ENCODE data around the gene DRC1.

Gene DRC1

DNA sequence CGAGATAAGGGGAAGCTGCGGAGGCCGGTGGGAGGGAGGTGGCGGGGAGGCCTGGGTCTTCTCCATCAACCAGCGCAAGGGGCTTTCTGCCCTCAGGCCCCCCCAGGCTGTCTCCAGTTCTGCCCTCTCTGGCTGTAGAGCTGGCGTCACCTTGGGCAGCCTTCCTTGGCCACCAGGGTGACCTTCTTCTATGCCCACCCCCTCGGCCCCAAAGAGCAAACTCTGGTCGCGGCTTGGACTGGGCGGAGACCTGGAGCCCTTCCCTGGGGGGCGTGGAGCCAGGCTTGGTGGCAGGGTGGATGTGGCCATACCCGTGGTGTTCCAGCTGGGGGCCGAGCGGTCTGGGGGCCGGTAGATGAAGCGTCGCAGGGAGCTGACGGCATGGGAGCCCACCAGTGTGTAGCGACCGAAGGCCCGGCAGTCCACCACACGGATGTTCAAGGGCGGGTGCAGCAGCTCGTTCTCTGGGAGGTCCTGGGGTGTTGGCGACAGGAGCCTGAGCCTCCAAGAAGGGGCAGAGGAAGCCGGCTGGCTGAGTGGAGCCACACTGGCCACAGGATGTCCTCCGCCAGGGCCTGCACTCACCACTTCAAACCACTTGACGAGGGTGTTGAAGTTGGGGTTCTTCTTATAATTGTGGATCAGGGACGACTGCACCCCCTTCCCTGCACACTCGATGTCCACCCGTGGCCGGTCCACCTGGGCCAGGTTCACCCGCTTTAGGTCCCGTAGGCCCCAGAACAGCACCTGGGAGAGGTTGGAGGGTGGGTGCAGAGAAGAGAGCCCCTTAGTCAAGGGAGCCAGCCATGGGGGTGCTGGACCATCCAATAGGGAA lies 71.3 kb downstream of the DRC1 start:
- DNase-seq (ENCODE audit: low read depth, low spot score) = no peak
- no peaks in the 10 kb centered on the region for H3K36me3 ChIP-seq (ENCODE audit: insufficient read depth, low read length)
- TF ChIP-seq EZH2 (IDR thresholded peaks at IDR 0.05) (no peak), FOXP2 (optimal IDR thresholded peaks at IDR 0.05; ENCODE audit: control extremely low read depth, extremely low read length, insufficient read depth) (no peak), POLR2AphosphoS5 (IDR thresholded peaks at IDR 0.05; ENCODE audit: borderline replicate concordance, low read depth, low read length) (no peak)
- no peak overlapping the region for H3K4me3 ChIP-seq
- no peaks in the 10 kb centered on the region for H3K9me3 ChIP-seq (ENCODE audit: low read depth, low read length)
- H3K9ac ChIP-seq (ENCODE audit: insufficient read length) = no peak overlapping the region
- H3K27ac ChIP-seq = no peak overlapping the region

DNA sequence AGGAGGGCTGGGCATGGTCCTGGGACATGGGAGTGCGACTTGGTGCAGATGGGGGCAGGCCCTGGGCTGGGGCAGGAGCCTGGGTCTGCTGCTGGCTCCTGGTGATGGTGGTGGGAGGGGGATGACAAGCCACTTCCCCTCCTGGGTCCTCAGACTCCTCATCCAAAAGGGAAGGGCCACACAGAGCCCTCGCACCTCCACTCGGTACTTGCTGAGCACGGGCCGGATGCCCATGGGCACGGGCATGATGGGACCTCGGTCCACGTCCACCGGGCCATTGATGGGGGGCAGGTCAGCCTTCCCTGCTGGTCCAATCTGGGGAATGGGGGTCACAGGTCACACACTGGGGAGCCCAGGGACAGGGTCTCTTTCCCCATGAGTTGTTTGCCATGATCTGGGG lies 72.1 kb downstream of the DRC1 start:
- Histone ChIP-seq H3K27ac (no peak overlapping the region), H3K36me3 (ENCODE audit: insufficient read depth, low read length) (no peaks in the 10 kb centered on the region), H3K4me3 (no peak overlapping the region), H3K9ac (ENCODE audit: insufficient read length) (no peak overlapping the region), H3K9me3 (ENCODE audit: low read depth, low read length) (no peaks in the 10 kb centered on the region)
- DNase-seq (ENCODE audit: low read depth, low spot score) = no peak
- no peak for TF ChIP-seq EZH2 (IDR thresholded peaks at IDR 0.05)
- TF ChIP-seq FOXP2 (optimal IDR thresholded peaks at IDR 0.05; ENCODE audit: control extremely low read depth, extremely low read length, insufficient read depth) = no peak
- TF ChIP-seq POLR2AphosphoS5 (IDR thresholded peaks at IDR 0.05; ENCODE audit: borderline replicate concordance, low read depth, low read length) = no peak

DNA sequence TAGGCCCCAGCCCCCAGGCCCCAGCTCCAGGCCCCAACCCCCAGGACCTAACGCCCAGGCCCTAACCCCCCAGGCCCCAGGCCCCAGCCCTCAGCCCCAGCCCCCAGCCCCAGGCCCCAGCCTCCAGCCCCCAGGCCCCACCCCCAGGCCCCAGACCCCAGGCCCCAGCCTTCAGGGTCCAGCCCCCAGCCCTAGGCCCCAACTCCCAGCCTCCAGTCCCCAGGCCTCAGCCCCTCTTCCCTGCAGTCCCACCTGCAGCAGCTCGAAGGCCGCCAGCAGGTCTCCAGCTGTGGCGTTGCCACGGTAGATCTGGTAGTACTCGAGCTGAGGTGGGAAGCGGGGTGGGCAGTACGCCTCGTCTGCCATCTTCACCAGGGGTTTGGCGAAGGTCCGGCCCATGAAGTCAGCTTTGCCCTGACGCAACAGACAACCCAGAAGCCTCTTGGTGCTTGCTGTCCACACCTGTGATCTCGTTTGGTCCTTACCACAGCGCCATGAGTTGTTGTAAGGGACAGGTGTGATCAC lies 72.6 kb downstream of the DRC1 start:
- TF ChIP-seq FOXP2 (optimal IDR thresholded peaks at IDR 0.05; ENCODE audit: control extremely low read depth, extremely low read length, insufficient read depth) (no peak), POLR2AphosphoS5 (IDR thresholded peaks at IDR 0.05; ENCODE audit: borderline replicate concordance, low read depth, low read length) (no peak), EZH2 (IDR thresholded peaks at IDR 0.05) (no peak)
- DNase-seq (ENCODE audit: low read depth, low spot score) = no peak
- Histone ChIP-seq H3K27ac (no peak overlapping the region), H3K9ac (ENCODE audit: insufficient read length) (no peak overlapping the region), H3K4me3 (no peak overlapping the region), H3K9me3 (ENCODE audit: low read depth, low read length) (no peaks in the 10 kb centered on the region), H3K36me3 (ENCODE audit: insufficient read depth, low read length) (no peaks in the 10 kb centered on the region)

DNA sequence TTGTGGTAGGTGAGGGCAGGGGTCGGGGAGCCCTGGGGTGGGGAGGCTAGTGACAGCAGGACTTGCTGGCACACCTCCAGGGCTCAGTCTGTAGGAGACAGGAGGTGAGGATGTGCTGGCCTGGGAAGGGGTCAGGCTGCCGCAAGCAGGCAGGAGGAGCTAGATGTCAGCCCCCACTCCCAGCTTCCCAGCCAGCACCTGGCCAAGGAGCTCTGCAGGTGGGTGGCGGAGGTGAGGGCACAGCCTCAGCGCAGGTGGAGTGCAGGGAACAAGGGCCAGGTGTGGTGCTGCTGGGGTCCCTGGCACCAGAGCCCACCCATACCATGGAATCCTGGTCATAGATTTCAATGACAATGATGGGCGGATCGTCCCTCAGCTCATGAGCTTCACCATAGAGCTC lies 73.3 kb downstream of the DRC1 start:
- no peaks in the 10 kb centered on the region for H3K9me3 ChIP-seq (ENCODE audit: low read depth, low read length)

DNA sequence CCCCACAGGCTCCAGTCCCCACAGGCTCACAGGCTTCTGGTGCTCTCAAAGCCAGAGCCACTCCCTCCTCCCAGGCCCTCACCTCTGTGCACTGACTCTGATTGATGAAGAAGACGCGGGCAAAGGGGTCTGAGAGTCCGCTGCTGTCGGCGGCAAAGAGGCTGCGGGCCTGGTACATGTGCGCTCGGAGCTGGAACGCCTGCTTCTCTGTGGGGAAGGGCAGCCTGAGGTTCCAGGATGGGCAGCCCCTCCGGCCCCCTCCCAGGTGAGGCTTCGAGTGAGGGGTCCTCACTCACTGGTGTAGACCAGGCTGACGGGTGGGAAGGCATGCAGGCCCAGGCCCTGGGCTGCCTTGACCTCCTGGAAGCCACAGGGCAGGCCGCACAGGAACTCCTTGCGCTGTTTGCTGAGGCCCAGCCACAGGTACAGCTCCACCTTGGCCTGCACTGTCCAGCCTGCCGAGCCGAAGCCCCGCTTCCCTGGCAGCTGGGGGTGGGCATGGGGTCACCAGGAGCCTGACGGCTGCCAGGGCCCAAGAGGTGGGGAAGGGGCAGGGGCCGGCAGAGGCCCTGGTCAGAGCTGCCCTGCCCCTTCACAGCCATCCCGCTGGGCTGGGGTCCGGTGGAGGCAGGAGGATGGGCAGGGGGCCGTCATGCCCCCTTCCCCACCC lies 74.2 kb downstream of the DRC1 start:
- H3K4me3 ChIP-seq = no peak overlapping the region
- TF ChIP-seq POLR2AphosphoS5 (IDR thresholded peaks at IDR 0.05; ENCODE audit: borderline replicate concordance, low read depth, low read length) (no peak), EZH2 (IDR thresholded peaks at IDR 0.05) (no peak), FOXP2 (optimal IDR thresholded peaks at IDR 0.05; ENCODE audit: control extremely low read depth, extremely low read length, insufficient read depth) (no peak)
- no peak for DNase-seq (ENCODE audit: low read depth, low spot score)
- no peaks in the 10 kb centered on the region for H3K36me3 ChIP-seq (ENCODE audit: insufficient read depth, low read length)
- H3K9ac ChIP-seq (ENCODE audit: insufficient read length) = no peak overlapping the region
- H3K9me3 ChIP-seq (ENCODE audit: low read depth, low read length) = no peaks in the 10 kb centered on the region
- H3K27ac ChIP-seq = no peak overlapping the region

More for the DNA sequence above, 73.3 kb downstream of the DRC1 start:
- H3K4me3 ChIP-seq = no peak overlapping the region
- no peak overlapping the region for H3K27ac ChIP-seq
- H3K36me3 ChIP-seq (ENCODE audit: insufficient read depth, low read length) = no peaks in the 10 kb centered on the region
- H3K9ac ChIP-seq (ENCODE audit: insufficient read length) = no peak overlapping the region
- TF ChIP-seq POLR2AphosphoS5 (IDR thresholded peaks at IDR 0.05; ENCODE audit: borderline replicate concordance, low read depth, low read length) (no peak), FOXP2 (optimal IDR thresholded peaks at IDR 0.05; ENCODE audit: control extremely low read depth, extremely low read length, insufficient read depth) (no peak), EZH2 (IDR thresholded peaks at IDR 0.05) (no peak)
- no peak for DNase-seq (ENCODE audit: low read depth, low spot score)

DNA sequence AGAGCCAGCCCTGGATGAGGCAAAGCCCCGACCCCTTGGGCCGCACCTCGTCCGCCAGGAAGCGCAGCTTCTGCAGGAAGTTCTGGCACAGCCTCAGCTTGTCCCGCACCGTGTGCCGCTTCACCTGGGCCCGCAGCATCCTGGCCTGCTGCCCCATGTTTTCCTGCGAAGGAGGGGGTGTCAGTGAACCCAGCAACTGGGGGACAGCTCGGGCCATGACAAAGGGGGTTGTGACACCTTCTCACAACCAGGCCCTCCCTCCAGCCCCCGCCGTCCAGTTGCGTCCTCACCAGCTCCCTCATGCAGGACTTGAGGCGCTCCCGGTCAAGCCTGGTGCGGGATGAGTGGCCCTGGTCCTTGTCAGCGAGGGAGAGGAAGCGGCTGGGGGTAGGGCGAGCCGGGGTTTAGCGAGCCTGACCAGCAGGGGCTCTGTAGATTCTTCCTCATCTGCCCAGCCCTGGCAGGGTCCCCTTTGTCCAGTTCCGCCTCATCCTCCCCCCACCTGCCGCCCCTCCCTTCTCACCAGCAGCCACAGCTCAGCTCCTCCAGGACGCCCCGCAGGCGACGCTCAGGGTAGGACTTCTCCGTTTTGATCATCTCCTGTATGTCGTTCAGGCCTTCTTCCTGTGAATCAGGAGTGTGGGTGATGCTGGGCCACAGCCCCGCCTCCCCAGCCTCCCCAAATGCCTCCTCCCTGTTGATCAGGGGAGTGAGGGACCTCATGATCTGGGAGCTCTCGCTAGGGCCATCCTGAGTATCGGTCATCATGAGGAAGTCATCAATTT lies 75.6 kb downstream of the DRC1 start:
- no peak for TF ChIP-seq EZH2 (IDR thresholded peaks at IDR 0.05)
- TF ChIP-seq FOXP2 (optimal IDR thresholded peaks at IDR 0.05; ENCODE audit: control extremely low read depth, extremely low read length, insufficient read depth) = no peak
- no peak for TF ChIP-seq POLR2AphosphoS5 (IDR thresholded peaks at IDR 0.05; ENCODE audit: borderline replicate concordance, low read depth, low read length)
- Histone ChIP-seq H3K27ac (no peak overlapping the region), H3K36me3 (ENCODE audit: insufficient read depth, low read length) (no peaks in the 10 kb centered on the region), H3K9ac (ENCODE audit: insufficient read length) (no peak overlapping the region), H3K4me3 (no peak overlapping the region), H3K9me3 (ENCODE audit: low read depth, low read length) (no peaks in the 10 kb centered on the region)
- no peak for DNase-seq (ENCODE audit: low read depth, low spot score)

DNA sequence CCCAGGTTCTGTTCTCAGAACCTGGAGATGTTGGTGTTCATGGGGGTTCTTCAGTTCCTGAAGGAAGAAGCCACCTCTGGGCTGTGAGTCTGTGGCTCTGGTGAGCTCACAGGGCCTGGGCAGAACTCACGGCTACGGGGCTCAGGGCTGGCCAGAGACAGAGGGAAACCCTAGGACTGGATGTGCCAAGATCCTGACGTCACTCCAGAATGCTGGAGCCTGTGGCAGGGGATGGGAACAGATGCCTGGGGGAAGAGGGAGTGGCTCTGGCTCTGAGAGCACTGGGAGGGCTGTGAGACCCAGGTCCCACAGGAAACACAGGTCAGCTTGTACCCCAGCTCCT lies 76.2 kb downstream of the DRC1 start, which contains the start of gene OTOF:
Gene OTOF, minus strand, starts transcription at position 214 of the 343 bp plus-strand sequence.
- TF ChIP-seq FOXP2 (optimal IDR thresholded peaks at IDR 0.05; ENCODE audit: control extremely low read depth, extremely low read length, insufficient read depth) (no peak), EZH2 (IDR thresholded peaks at IDR 0.05) (no peak), POLR2AphosphoS5 (IDR thresholded peaks at IDR 0.05; ENCODE audit: borderline replicate concordance, low read depth, low read length) (no peak)
- Histone ChIP-seq H3K36me3 (ENCODE audit: insufficient read depth, low read length) (no peaks in the 10 kb centered on the region), H3K9ac (ENCODE audit: insufficient read length) (no peak within 1 kb of the TSS), H3K4me3 (no peak within 1 kb of the TSS), H3K9me3 (ENCODE audit: low read depth, low read length) (no peaks in the 10 kb centered on the region), H3K27ac (no peak within 1 kb of the TSS)
- DNase-seq (ENCODE audit: low read depth, low spot score) = no peak

DNA sequence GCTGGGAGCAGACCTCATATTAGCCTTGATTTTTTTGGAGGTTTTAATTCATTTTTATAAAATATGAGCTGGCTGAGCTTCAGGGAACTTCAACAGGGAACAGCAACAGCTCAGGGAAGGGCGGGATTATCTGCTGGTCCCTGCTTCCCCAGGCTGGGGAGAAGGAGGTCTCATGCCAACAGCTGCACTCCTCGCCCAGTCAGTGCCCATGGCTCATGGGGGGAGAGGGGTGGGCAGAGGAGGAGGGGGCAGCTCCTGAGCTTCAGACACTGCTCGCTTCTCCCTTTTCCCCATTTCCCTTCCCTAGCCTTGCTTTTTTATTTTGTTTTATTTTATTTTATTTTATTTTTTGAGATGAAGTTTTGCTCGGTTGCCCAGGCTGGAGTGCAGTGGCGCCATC lies 76.6 kb downstream of the DRC1 start:
- no peak for DNase-seq (ENCODE audit: low read depth, low spot score)
- Histone ChIP-seq H3K27ac (no peak overlapping the region), H3K36me3 (ENCODE audit: insufficient read depth, low read length) (no peaks in the 10 kb centered on the region), H3K9ac (ENCODE audit: insufficient read length) (no peak overlapping the region), H3K9me3 (ENCODE audit: low read depth, low read length) (no peaks in the 10 kb centered on the region), H3K4me3 (no peak overlapping the region)
- TF ChIP-seq FOXP2 (optimal IDR thresholded peaks at IDR 0.05; ENCODE audit: control extremely low read depth, extremely low read length, insufficient read depth) = no peak
- no peak for TF ChIP-seq POLR2AphosphoS5 (IDR thresholded peaks at IDR 0.05; ENCODE audit: borderline replicate concordance, low read depth, low read length)
- no peak for TF ChIP-seq EZH2 (IDR thresholded peaks at IDR 0.05)

Measured in SK-N-MC (cell line).